ENCODE results near the gene TSKU. TPM values are rescaled to one million over a fixed set of nuclear protein-coding genes. Genes with fewer than 3 reads are reported as not detected.
"Not testable (repeated sequence)": the region's sequence is repeated elsewhere in the genome, so short reads cannot be mapped to it uniquely, and the experiment has no call there.

TSKU gene
- total RNA-seq, 1 donor from 2014 or later: 144 TPM

GRCh38 chr11:76820184-76820566, 37.0 kb downstream of the TSKU start:
- Histone ChIP-seq H3K4me1 (peaks cover 11% of the 10 kb centered on the region), H3K27me3 (no peaks in the 10 kb centered on the region), H3K9me3 (peaks cover 8% of the 10 kb centered on the region), H3K36me3 (no peaks in the 10 kb centered on the region), H3K27ac (no peak overlapping the region), H3K4me3 (no peak overlapping the region)
- TF ChIP-seq POLR2A (IDR thresholded peaks at IDR 0.05) (no peak), POLR2AphosphoS5 (IDR thresholded peaks at IDR 0.05; ENCODE audit: insufficient read depth in 1 of 2, low read depth in 1 of 2) (no peak), CTCF (IDR thresholded peaks at IDR 0.05) (no peak)
- intact Hi-C loops (cut with DNase I): no loop called here
- no peak for DNase-seq (ENCODE audit: extremely low spot score in 2 of 2)

DNA sequence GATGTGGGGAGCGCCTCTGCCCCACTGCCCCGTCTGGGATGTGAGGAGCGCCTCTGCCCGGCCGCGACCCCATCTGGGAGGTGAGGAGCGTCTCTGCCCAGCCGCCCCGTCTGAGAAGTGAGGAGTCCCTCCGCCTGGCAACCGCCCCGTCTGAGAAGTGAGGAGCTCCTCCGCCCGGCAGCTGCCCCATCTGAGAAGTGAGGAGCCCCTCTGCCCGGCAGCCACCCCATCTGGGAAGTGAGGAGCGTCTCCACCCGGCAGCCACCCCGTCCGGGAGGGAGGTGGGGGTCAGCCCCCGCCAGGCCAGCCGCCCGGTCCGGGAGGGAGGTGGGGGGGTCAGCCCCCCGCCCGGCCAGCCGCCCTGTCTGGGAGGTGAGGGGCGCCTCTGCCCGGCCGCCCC, 38.2 kb downstream of the TSKU start:
- peaks cover 18% of the 10 kb centered on the region for H3K4me1 ChIP-seq
- H3K9me3 ChIP-seq; H3K27me3 ChIP-seq; H3K36me3 ChIP-seq; DNase-seq (ENCODE audit: extremely low spot score in 2 of 2); H3K4me3 ChIP-seq; intact Hi-C loops (cut with DNase I); H3K27ac ChIP-seq: not testable (repeated sequence)

DNA sequence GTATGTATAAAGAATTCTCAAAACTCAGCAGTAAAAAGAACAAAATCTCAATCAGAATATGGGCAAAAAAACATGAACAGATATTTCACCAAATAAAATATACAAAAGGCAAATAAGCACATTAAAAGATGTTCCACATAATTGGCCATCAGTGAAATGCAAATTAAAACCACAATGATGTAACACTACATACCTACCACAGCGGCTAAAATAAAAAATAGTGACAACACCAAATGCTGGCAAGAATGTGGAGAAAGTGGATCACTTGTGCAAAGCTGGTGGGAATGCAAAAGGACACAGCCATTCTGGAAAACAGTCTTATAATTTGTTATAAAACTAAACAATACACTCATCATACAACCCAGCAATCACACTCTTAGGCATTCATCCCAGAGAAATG, 39.2 kb downstream of the TSKU start:
- H3K4me1 ChIP-seq: peaks cover 18% of the 10 kb centered on the region
- H3K36me3 ChIP-seq: no peaks in the 10 kb centered on the region
- intact Hi-C loops (cut with DNase I): no loop called here

DNA sequence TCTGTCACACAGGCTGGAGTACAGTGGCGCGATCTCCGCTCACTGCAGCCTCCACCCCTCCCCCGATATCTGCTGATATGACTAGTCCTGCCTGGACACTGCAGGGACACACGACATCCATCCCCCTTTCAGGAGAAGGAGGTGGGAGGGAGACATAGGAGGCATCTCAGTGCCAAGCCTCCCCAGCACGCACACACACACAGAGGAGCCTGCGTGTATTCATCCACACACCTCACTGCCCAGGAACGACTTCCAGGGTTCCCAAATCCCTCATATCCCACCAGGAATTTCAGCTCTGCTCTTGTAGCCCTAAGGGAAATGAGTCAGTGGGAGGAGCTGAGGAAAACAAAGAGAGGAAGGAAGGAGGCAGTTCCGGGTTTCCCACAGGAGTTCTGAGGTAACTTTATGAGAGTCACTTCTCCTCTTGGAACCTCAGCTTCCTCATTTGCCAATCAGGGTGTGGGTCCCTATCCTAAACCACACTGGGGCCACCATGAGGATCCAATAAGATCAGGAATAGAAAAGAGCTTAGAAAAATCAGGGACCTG, 40.4 kb downstream of the TSKU start:
- Histone ChIP-seq H3K4me1 (peaks cover 18% of the 10 kb centered on the region), H3K4me3 (no peak overlapping the region), H3K27me3 (no peaks in the 10 kb centered on the region), H3K27ac (no peak overlapping the region), H3K36me3 (no peaks in the 10 kb centered on the region), H3K9me3 (no peaks in the 10 kb centered on the region)
- TF ChIP-seq CTCF (IDR thresholded peaks at IDR 0.05): no peak
- peak in 1 of 2 donors; percentile 20 for TF ChIP-seq POLR2AphosphoS5 (IDR thresholded peaks at IDR 0.05; ENCODE audit: insufficient read depth in 1 of 2, low read depth in 1 of 2)
- intact Hi-C loops (cut with DNase I): no loop called here
- DNase-seq (ENCODE audit: extremely low spot score in 2 of 2): peak in 1 of 2 donors; percentile 81

More for the DNA sequence above, 39.2 kb downstream of the TSKU start:
- Histone ChIP-seq H3K27ac (no peak overlapping the region), H3K4me3 (no peak overlapping the region), H3K9me3 (no peaks in the 10 kb centered on the region), H3K27me3 (no peaks in the 10 kb centered on the region)
- TF ChIP-seq POLR2AphosphoS5 (IDR thresholded peaks at IDR 0.05; ENCODE audit: insufficient read depth in 1 of 2, low read depth in 1 of 2) (no peak), POLR2A (IDR thresholded peaks at IDR 0.05) (no peak), CTCF (IDR thresholded peaks at IDR 0.05) (no peak)
- no peak for DNase-seq (ENCODE audit: extremely low spot score in 2 of 2)

DNA sequence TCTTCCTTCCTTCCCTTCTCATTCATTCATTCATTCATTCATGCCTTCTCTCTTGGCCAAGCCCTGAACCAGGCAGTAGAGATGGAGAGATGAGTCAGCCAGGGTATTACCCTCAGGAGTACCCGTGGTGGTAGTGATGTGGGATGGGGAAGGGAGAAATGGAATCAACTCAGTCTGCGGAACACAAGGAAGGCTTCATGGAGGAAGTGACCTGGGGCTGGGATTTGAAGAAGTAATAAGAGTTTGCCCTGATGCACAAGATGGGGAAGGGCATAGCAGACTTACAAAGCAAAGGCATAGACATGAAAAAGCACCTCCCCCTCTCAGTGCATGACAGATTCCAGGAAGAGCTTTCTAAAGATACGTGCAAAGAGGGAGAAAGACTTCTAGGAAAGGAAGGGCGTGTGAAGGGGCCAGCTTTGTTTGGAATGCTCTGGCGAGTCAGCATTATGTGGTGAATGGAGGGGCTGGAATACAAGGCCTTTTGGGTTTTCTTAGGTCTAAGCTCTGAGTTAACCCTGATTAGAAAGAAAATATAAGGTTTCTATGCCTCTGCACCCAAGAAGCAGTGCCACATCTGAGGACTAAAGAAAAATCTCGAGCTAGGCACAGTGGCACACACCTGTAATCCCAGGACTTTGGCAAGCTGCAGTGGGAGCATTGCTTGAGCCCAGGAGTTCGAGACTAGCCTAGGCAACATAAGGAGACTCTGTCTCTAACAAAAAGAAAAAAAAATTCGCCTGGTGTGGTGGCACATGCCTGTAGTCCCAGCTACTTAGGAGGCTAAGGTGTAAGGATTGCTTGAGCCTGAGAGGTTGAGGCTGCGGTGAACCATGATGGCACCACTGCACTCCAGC, 41.2 kb downstream of the TSKU start:
- Histone ChIP-seq H3K27ac (no peak overlapping the region), H3K4me3 (no peak overlapping the region), H3K4me1 (peaks cover 18% of the 10 kb centered on the region), H3K36me3 (no peaks in the 10 kb centered on the region), H3K27me3 (no peaks in the 10 kb centered on the region), H3K9me3 (no peaks in the 10 kb centered on the region)
- intact Hi-C loops (cut with DNase I): no loop called here
- peak in 1 of 2 donors; percentile 72 for DNase-seq (ENCODE audit: extremely low spot score in 2 of 2)
- no peak for TF ChIP-seq CTCF (IDR thresholded peaks at IDR 0.05)
- TF ChIP-seq POLR2AphosphoS5 (IDR thresholded peaks at IDR 0.05; ENCODE audit: insufficient read depth in 1 of 2, low read depth in 1 of 2): no peak
- TF ChIP-seq POLR2A (IDR thresholded peaks at IDR 0.05): no peak
